Gastroesophageal sphincter (tissue), 3 donors: ENCODE measurements around the gene GFAP.

Source experiments
- EP300 ChIP-seq: sonication (generic); formaldehyde crosslinking; IDR thresholded peaks from one replicate; pipeline ENCODE4 v1.6.1; 2017; ENCODE audit warnings: antibody characterized with exemption, mild to moderate bottlenecking
- POLR2A ChIP-seq, 2 donors: fragments of 450-650 bp; IDR thresholded peaks; one replicate each; pipeline ENCODE4 v1.6.1; 2017; ENCODE audit warnings: antibody characterized with exemption in 2 of 2, mild to moderate bottlenecking in 2 of 2, moderate library complexity in 1 of 2
- POLR2AphosphoS5 ChIP-seq: sonication (generic); formaldehyde crosslinking; IDR thresholded peaks from one replicate; pipeline ENCODE4 v1.6.1; 2017; ENCODE audit warnings: antibody characterized with exemption
- TF ChIP-seq, protein P1 (sequence below), 4 experiments: fragments of 200-600 bp in 2 of 4; fragments of 450-650 bp in 2 of 4; sonication (generic) in 1 of 4; IDR thresholded peaks; one replicate each; pipeline ENCODE4 v1.5.1; 2017 to 2019; ENCODE audit warnings: antibody characterized with exemption in 4 of 4, mild to moderate bottlenecking in 2 of 4, moderate library complexity in 2 of 4

GRCh38 chr17:44905006-44906000 is 10.0 kb downstream of the GFAP start:
- TF ChIP-seq EP300 (no peak), POLR2A (IDR thresholded peaks at IDR 0.05) (no peak), POLR2AphosphoS5 (no peak)
- TF ChIP-seq, protein P1, sequence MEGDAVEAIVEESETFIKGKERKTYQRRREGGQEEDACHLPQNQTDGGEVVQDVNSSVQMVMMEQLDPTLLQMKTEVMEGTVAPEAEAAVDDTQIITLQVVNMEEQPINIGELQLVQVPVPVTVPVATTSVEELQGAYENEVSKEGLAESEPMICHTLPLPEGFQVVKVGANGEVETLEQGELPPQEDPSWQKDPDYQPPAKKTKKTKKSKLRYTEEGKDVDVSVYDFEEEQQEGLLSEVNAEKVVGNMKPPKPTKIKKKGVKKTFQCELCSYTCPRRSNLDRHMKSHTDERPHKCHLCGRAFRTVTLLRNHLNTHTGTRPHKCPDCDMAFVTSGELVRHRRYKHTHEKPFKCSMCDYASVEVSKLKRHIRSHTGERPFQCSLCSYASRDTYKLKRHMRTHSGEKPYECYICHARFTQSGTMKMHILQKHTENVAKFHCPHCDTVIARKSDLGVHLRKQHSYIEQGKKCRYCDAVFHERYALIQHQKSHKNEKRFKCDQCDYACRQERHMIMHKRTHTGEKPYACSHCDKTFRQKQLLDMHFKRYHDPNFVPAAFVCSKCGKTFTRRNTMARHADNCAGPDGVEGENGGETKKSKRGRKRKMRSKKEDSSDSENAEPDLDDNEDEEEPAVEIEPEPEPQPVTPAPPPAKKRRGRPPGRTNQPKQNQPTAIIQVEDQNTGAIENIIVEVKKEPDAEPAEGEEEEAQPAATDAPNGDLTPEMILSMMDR (IDR thresholded peaks at IDR 0.05) = no peak
